DMS53 treated with DMSO at 0.1 percent for 48 hours (cell line): Measurements from ENCODE around the gene TMEM132A.

Experiments used
- DNase-seq: peaks from one replicate; lab custom pipeline; 2025; ENCODE audit not compliant: unreplicated experiment; lab: John Stamatoyannopoulos, UW

Gene TMEM132A

DNA sequence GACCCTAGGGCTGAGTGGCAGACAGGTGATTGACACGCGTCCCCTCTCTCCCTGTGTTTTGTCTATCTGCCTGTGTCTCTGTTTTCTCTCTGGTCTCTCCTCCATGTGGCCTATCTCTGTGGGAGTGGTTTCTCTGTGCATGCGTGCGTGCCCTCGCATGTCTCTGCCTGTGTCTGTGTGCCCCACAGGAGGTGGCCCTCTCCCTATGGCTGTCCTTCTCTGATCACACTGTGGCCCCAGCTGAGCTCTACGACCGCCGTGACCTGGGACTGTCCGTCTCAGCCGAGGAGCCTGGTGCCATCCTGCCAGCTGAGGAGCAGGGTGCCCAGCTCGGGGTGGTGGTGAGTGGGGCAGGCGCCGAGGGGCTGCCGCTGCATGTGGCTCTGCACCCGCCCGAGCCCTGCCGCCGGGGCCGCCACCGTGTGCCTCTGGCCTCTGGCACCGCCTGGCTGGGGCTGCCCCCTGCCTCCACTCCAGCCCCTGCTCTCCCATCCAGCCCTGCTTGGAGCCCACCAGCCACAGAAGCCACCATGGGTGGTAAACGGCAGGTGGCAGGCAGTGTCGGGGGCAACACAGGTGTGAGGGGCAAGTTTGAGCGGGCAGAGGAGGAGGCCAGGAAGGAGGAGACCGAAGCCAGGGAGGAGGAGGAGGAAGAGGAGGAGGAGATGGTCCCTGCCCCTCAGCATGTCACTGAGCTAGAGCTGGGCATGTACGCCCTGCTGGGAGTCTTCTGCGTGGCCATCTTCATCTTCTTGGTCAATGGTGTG lies 11.6 kb downstream of the TMEM132A start:
- no peak for DNase-seq

DNA sequence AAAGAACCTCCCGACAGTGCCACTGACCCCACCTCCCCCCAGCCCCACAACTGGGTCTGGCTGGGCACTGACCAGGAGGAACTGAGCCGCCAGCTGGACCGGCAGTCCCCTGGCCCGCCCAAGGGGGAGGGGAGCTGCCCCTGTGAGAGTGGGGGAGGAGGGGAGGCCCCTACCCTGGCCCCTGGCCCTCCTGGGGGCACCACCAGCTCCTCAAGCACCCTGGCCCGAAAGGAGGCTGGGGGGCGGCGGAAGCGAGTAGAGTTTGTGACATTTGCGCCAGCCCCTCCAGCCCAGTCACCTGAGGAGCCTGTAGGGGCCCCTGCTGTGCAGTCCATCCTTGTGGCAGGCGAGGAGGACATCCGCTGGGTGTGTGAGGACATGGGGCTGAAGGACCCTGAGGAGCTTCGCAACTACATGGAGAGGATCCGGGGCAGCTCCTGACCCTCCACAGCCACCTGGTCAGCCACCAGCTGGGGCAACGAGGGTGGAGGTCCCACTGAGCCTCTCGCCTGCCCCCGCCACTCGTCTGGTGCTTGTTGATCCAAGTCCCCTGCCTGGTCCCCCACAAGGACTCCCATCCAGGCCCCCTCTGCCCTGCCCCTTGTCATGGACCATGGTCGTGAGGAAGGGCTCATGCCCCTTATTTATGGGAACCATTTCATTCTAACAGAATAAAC lies 12.3 kb downstream of the TMEM132A start:
- DNase-seq, result no peak

DNA sequence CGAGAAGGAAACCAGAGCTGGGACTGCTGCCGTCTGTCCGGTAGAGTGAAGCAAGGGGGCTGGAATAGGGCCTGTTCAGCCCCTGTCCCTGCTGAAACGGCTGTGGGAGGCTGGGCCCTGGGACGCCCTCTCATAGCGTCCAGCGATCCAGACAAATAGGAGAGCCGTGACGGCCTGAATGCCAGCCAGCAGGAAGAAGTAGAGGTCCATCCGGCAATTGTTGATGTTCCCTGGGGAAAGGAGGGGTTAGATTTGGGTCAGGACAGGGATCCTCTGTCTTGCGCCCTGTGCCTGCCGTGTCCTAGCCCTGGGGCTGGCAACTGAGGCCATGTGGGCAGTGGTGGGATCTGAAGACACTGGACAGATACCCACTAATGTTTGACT lies 12.9 kb downstream of the TMEM132A start:
- no peak for DNase-seq

DNA sequence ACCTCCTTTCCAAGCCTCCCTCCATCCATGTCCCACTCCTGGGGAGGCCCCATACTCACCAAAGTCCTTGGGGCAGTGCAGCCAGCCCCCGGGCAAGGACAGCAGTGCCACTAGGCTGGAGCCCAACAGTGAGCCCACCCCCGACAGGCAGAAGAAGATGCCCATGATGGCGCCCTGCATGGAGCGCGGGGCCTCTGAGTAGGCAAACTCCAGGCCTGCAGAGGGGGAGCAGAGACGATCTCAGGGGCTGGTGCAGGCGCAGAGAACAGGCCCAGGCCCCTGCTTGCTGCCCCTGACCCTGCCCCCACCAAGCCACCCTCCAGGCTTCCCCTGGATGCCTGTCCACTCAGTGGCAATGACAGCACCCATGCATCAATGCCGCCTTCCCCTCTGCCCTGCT lies 13.6 kb downstream of the TMEM132A start:
- DNase-seq, result no peak

DNA sequence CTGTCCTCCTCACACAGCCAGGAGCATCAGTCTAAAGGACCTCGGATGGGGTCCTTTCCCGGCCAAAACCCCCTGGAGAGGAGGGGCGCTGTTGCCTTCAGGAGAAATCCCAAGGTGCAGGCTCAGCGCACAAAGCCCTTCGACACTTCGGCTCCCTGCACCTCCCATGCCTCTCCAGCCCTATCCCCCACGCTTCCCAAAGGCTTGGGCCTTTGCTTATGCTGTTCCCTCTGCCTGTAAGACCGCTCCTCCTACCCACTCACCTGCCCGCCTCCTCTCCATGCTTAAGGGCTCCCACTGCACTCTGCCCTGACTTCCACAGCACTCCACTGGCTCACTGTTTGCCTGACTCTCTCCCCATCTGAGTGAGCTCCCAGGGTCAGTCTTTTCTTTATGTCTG lies 14.2 kb downstream of the TMEM132A start:
- DNase-seq, result no peak

DNA sequence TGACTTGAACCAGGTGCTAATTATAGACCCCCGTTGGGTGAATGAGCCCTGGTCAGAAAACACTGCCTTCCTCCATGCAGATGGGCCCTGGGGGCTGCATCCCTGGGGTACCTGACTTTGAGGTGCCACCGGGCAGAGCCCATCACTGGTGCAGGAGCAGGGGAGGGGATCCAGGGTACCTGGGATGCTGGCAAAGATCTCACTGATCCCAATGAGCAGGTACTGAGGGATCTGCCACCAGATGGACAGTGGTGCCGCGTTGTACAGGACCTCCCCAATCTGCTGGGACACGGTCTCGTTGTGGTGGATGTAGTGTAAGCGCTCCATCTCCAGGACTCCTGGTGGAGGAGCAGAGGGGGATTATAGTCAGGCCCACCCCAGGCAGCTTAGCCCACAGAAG lies 15.0 kb downstream of the TMEM132A start:
- no peak for DNase-seq

DNA sequence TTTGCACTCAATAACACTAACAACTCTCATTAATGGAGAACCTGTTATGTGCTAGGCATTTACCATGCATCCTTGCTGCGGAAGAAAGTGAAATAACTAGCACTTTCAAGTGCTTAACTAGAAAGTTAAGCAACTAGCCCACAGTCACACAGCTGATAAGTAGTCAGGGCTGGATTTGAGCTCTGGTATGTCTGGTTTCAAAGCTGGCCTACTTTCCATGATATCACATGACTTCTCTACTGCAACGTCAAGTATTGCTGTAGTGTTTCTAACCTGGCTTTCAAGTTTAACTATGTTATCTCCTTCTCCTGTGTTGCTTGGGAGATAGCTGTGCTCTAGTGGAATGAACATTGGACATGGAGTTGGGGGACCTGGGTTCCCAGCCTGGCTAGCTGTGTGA lies 15.6 kb downstream of the TMEM132A start:
- DNase-seq, result no peak

DNA sequence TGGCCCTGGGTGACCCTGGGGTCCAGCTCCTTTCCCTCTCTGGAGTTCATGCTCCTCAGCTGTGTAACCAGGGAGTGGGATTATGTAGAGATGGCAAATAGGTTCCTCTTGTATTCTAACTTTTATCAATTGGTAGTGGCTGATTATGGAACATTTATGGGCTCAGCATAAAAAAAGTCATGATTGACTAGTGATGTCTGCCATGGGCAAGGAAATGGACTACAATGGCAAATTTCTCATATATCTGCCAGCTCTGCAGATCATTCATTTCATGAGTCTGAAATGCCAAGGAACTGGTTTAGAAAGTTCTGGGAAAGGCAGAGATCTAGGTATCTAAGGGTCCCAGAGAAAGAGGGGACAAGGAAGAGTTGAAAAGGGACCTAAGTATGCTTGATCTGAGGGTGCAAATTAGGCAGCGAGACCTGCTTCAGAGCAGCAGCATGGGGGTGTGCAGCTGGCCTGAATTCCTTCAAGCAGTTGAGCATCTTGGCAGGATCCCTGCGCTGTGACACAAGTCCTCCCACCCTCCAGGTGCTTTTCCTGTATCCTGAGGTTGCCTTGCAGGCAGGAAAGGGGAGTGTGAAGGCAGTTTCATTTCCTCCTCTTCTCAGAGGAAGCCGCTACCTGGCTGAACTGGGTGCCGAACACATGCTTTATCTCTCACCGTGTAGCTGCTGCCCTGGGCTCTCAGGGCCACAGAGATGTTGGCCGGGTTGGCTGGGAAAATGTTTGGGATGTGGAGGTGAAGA lies 17.3 kb downstream of the TMEM132A start:
- no peak for DNase-seq

DNA sequence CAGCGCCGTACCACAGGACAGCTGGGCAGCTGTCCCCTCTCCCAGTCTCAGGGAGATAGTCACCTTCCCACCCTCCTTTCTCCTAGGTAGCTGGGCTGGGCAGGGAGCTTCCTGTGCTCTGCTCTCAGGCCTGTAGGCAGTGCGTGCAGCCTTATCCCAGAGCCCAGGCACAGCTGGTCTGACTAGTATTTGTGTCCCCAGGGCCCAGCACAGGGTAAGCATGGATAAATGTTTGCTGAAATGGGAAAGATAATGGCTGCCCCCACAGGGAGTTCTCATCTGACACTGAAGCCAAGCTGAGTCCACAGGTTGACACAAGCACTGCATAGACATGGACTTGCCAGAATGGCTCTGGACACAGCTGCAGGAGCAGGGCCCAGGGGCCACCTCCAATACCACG lies 18.0 kb downstream of the TMEM132A start:
- no peak for DNase-seq

DNA sequence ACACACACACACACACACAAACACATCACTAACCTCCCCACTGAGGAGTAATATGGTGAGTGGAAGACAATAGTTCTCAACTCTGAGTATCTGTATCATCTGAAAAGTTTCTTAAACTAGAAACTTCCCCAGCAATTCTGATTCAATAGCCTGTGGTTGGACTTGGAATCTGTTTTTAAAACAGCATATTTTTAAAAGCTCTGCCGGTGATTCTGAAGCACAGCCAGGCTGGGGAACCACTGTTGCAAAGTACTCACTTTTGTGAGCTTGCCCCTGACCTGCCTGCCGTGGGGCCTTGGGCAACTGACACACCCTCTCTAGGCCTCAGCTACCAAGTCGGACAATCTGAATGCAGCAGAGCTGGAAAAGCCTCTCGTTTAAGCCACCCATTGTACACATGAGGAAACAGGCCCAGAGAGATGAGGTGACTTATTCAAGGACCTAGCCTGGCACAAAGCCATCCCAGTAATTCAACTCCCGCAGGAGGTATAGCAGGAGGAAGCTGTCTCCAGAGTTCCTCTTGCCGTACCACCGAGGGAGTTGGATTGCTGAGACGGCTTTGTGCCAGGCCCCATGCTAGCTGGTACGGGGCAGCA lies 18.8 kb downstream of the TMEM132A start:
- DNase-seq, result peak; percentile 83

DNA sequence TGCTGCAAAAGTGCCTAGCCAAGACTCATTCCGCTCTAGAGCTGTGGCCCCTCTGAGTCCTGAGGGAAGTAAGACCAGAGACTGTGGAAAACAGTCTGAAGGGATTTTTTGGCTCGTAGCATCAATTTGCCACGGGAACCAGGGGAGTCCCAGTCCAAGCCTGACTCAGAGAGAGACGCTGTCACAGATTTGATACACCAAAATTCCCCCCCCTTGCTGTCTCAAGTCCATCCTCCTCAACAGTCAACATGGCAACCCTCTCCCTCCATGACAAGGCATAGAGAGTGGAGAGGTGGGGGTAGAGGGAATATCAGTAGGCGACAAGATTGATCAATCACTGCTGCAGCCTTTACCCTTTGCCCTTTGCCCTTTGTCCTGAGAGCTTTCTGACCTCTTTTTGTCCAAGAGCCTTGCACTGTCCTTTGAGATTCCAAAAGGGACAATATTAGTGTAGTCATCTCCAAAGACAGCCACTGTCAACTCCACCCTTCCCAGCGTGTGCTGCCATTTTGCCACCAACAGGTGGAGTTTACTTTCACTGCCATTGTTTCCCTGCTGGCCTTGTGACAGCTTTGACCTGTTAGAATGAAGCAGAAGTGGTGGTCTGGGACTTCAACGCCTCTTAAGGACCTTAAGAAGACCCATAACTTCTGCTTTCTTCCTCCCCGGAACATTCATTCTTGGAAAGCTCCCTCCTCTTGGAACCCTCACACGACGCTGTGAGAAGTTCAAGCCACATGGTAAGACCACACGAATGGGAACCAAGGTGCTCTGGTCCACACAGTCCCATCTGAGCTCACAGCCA lies 20.4 kb downstream of the TMEM132A start:
- no peak for DNase-seq

DNA sequence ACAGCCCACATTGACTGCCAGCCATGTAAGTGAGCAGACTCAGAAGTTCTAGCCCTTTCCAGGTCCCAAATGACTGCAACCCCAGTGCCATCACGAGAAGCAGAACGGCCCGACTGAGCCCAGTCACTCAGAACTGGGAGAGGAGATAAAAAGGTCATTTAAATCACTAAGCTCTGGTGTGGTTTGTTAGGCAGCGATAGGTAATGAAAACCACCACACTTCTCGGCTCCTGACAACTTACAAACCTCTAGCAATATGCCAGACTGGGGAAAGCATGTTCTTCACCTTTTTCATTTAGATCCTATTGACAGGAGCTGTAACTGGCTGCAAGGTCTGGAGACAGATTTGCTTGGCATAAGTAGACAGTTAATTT lies 21.0 kb downstream of the TMEM132A start:
- DNase-seq, result no peak

DNA sequence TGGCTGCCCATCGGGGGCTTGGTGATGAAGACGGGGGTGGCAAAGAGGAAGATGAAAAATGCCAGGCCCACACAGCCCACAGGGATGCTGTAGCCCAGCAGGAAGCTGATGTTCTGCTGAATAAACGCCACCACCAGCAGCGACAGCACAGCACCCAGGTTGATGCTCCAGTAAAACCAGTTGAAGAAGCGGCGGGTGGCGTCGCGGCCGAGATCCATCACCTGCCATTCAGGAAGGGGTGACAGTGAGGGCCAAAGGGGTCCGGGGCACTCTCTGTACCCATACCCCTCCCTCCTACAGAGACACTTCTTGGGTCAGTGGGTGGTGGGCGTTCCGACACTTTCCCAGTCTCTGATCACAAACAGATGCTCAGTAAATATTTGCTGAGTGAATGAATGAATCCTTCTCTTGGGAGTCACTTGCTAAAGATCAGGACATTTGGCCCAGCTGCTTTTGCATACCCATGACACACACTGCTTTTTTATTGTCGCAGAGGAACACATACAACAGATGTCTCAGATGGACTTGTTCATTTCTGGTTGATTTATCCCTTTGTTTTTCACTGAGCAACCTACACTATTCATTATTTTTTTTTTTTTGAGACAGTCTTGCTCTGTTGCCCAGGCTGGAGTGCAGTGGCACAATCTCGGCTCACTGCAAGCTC lies 22.5 kb downstream of the TMEM132A start:
- DNase-seq, result peak; percentile 60

DNA sequence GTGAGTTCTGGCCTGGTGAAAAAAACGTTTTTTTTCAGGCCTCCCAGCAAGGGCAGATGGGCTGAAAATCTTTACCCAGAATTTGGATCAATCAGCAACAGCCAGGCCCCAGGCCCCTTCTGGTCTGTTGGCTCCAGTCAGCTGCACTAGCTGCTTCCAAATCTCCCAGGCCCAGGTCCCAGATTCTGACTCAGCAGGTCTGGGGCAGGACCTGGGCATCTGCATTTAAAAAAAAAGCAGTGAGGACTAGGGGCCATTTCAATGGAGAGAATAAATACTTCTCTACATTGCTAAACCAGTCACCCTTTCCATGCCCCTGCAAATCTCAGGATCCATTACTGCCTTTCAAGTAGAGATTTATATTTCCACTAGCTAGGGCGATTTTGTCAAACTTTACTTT lies 23.4 kb downstream of the TMEM132A start:
- no peak for DNase-seq

DNA sequence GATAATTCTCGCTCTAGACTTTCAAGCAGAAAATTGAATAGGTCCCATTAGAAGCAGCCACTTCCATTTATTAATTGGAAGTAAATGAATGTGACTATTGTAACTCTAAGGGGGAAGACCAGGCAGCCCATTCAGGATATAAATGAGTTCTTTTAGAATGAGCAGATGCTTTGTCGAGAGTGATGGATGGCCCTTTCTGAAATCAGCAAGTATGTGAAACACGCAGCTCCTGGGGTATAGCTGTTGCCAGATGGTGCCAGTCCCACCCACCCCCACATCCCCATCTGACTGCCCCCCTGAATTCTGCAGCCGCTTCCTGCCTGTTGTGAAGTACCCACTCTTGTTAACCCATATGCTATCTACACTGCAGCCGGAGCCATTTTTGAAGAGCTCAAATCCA lies 24.0 kb downstream of the TMEM132A start:
- no peak for DNase-seq

DNA sequence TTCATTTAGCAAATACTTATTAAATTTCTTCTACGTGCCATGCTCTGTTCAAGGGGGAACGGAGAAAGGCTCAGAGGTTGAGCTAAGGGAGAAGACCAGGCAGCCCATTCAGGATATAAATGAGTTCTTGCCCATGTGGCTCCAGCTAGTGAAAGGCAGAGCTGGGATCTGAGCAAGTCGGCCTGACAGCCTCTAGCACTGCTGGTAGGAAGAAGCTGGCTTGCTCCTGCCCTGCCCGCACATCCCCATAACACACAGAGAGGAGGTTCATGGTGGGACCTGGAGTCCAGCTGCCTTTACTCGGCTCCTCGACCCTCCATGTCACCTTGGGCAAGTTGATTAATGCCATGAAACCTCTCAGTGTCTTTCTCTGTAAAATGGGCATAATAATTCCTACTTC lies 25.8 kb downstream of the TMEM132A start:
- no peak for DNase-seq

DNA sequence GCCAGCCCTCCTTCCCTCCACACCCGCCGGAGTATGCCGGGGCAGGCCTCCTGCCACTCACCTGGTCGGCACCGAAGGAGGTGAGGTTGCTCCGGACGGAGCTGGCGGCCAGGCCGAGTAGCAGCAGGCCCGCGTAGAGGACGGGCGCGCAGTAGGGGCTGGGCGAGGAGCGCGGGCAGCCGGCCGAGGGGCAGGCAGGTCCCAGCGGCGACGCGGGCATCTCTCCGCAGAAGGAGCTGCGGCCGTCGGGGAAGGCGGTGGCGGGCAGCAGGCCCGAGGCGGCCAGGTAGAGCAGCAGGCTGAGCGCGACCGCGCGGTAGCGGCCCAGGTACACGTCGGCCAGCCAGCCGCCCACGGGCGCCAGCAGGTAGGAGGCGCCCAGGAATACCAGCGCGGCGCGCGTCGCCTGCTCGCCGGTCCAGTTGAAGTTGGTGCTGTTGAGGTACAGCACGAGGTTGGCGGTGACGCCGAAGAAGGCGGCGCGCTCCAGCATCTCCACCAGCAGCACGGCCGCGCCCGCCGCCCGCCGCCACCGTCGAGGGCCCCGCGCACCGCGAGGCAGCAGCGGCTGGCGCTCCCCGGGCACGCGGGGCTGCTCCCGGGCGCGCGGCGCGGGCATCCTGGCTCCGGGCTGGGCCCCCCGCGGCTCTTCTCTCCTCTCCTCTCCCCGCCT lies 26.8 kb downstream of the TMEM132A start:
- no peak for DNase-seq

DNA sequence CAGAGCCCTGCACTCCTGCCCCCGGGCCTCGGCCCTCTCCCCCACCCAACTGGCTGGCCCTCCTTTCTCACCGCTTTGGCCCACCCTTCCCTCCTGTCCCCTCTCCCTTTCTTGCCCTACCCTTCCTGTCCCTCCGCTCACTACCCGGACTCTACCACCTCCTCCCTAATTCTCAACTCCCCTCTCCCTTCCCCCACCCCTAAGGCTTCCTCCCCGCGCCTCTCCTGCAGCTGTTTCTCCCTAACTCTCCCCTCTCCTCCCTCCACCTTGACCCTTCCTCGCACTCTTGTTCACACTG lies 27.3 kb downstream of the TMEM132A start:
- DNase-seq, result no peak

DNA sequence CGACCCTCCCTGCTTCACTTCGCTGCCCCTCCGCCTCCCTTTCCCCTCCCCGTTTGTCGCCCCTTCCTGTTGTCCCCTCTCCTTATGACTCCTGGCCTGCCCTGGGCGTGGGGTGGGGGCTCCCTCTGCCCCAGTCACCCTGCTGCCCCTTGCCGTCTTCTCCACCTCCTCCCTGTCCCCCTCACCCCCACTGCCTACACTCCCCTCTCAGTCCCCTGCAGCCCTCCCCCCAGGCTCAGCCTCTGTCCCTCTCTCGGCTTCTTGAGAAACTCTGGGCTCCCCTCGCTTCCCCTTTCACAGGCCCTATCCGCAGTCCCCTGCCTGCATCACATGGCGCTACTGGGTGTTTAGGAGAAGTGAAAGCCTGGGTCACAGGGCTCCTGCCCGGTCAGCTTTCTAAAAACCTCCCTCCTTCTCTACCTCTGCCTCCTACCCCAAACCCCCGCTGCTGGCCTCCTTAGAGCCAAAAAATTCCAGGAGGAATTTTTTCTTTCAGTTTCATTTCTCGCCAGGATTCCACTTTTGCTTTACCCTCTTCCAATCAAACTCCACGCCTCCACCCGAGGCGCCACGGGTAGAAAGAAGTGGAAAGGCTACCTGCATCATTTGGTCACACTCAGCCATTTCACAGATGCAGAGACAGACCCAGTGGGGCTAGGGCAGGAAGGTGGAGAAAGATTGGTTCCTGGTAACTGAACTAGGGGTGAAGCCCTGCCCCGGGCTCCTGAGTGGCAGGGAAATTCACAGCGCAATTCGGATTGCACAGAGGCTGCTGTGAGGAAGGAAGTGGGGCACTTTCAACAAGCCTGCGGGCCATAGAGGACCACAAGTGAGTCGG lies 27.9 kb downstream of the TMEM132A start, which contains the start of gene SLC15A3:
TSS of gene SLC15A3 (minus strand) at position 273 of the 838 bp plus-strand sequence. CDS start 625 bp downstream, outside the sequence.
- no peak for DNase-seq
